K562 (cell line): ENCODE data around the gene FOXJ1. TPM values are rescaled to one million over a fixed set of nuclear protein-coding genes. Genes with fewer than 3 reads are reported as not detected.

Source experiments
- ARID4B ChIP-seq: sonication (generic); formaldehyde crosslinking; IDR thresholded peaks from 2 replicates; pipeline ENCODE4 v1.8.0; 2022; ENCODE audit warnings: mild to moderate bottlenecking, missing genetic modification reagents
- CHCHD3 ChIP-seq: fragments of 250-450 bp; sonication (Bioruptor Pico); IDR thresholded peaks from 2 replicates; pipeline ENCODE4 v2.1.2; 2022; ENCODE audit warnings: mild to moderate bottlenecking
- E4F1 ChIP-seq: fragments of 250-450 bp; sonication (Bioruptor Pico); IDR thresholded peaks from 2 replicates; pipeline ENCODE4 v1.5.0; 2021; ENCODE audit warnings: mild to moderate bottlenecking, borderline replicate concordance
- HDGF ChIP-seq: fragments of 450-650 bp; IDR thresholded peaks from 2 replicates; pipeline ENCODE4 v1.6.1; 2016
- HMGXB4 ChIP-seq: sonication (generic); formaldehyde crosslinking; IDR thresholded peaks from 2 replicates; pipeline ENCODE4 v1.8.1; 2023; ENCODE audit warnings: mild to moderate bottlenecking, missing genetic modification reagents
- HNRNPH1 ChIP-seq: fragments of 200-400 bp; formaldehyde crosslinking; optimal IDR thresholded peaks from 2 replicates; pipeline ENCODE3; 2017; ENCODE audit warnings: low read depth, mild to moderate bottlenecking, low read length, moderate library complexity
- RFX1 ChIP-seq: fragments of 450-650 bp; IDR thresholded peaks from 2 replicates; pipeline ENCODE4 v1.6.1; 2016; ENCODE audit warnings: mild to moderate bottlenecking, moderate library complexity
- RNF2 ChIP-seq: sonication (generic); IDR thresholded peaks from 2 replicates; pipeline ENCODE4 v1.6.1; 2016
- SRSF7 ChIP-seq: fragments of 200-400 bp; formaldehyde crosslinking; optimal IDR thresholded peaks from 2 replicates; pipeline ENCODE3; 2017; ENCODE audit warnings: mild to moderate bottlenecking, low read depth, low read length
- TRIM25 ChIP-seq: fragments of 450-650 bp; IDR thresholded peaks from 2 replicates; pipeline ENCODE4 v1.7.0; 2016; ENCODE audit warnings: borderline replicate concordance
- ZBED1 ChIP-seq: IDR thresholded peaks from 2 replicates; pipeline ENCODE4 v1.6.1; 2014
- ZBTB8A ChIP-seq: fragments of 450-650 bp; IDR thresholded peaks from 2 replicates; pipeline ENCODE4 v1.6.1; 2018; ENCODE audit warnings: mild to moderate bottlenecking, moderate library complexity; ENCODE audit not compliant: partially characterized antibody
- ZNF121 ChIP-seq: sonication (generic); formaldehyde crosslinking; conservative IDR thresholded peaks from 2 replicates; pipeline ENCODE4 v1.8.0; 2022; ENCODE audit warnings: missing genetic modification reagents
- ZNF143 ChIP-seq: sonication (generic); formaldehyde crosslinking; IDR thresholded peaks from 2 replicates; pipeline ENCODE4 v1.9.0; 2022; ENCODE audit warnings: mild to moderate bottlenecking, missing genetic modification reagents
- ZNF146 ChIP-seq: IDR thresholded peaks from one replicate; pipeline ENCODE4 v1.6.1; 2018; ENCODE audit warnings: missing compliant biosample characterization; ENCODE audit not compliant: unreplicated experiment
- ZNF511 ChIP-seq: sonication (generic); formaldehyde crosslinking; IDR thresholded peaks from 2 replicates; pipeline ENCODE4 v1.8.0; 2022; ENCODE audit warnings: mild to moderate bottlenecking, missing genetic modification reagents
- polyA plus RNA-seq, 8 experiments: library from polyadenylated mRNA; depleted of rRNA in 4 of 8; stranded (reverse) in 5 of 8; unstranded in 3 of 8; fragments of >200 nt; fragmentation: Nextera tagmentation in 2 of 8; fragmentation: Illumina TruSeq in 1 of 8; extraction: Ambion mirVana in 2 of 8; extraction: Trizol in 1 of 8; gene quantifications; 2 replicates each; pipeline versions ENCODE4 v1.2.1 to v1.2.3, GENCODE V29; 2011 to 2014; ENCODE audit warnings: inconsistent platforms in 1 of 8, missing spikeins in 1 of 8
- total RNA-seq, 7 experiments: library from RNA; depleted of rRNA in 6 of 7; stranded (reverse); fragments of >200 nt in 6 of 7; fragmentation: Illumina TruSeq in 2 of 7; extraction: Trizol in 2 of 7; gene quantifications; 2 replicates each; pipeline versions ENCODE4 v1.2.1 to v1.2.3, GENCODE V29; 2011 to 2021; ENCODE audit warnings: low replicate concordance in 1 of 7

FOXJ1 gene
- total and polyA plus RNA-seq, 9 of the 15 experiments (the other 6 are each of a cell fraction or from before 2014, with no cell fraction given) = 0.07 TPM; not detected in 8

GRCh38 chr17:76182016-76182764 lies 41.1 kb upstream of the FOXJ1 start (continued):
- no peak for TF ChIP-seq SRSF7
- no peak for TF ChIP-seq CHCHD3 (CRISPR knock-in tag)
- TF ChIP-seq RFX1 = no peak
- no peak for TF ChIP-seq ZNF143 (CRISPR knock-in tag)
- TF ChIP-seq RNF2 = peak; percentile 57; the same call in 1 of the 2 replicates
- no peak for TF ChIP-seq ZNF511 (CRISPR knock-in tag)
- TF ChIP-seq ZBTB8A = no peak
- no peak for TF ChIP-seq TRIM25
- TF ChIP-seq HNRNPH1 = no peak
- TF ChIP-seq HMGXB4 (CRISPR knock-in tag) = no peak
- no peak for TF ChIP-seq ZBED1
- peak; percentile 50 for TF ChIP-seq ARID4B (CRISPR knock-in tag)
- TF ChIP-seq ZNF146 (CRISPR knock-in tag) = no peak
- TF ChIP-seq HDGF = no peak
- no peak for TF ChIP-seq ZNF121 (CRISPR knock-in tag)
- no peak for TF ChIP-seq E4F1 (CRISPR knock-in tag)
